Activated CD8-positive, alpha-beta memory T cell treated with anti-CD3 and anti-CD28 coated beads for 36 hours (primary cell): ENCODE data around the gene POU6F1. TPM values are rescaled to one million over a fixed set of nuclear protein-coding genes. Genes with fewer than 3 reads are reported as not detected.

Experiments used
- CTCF ChIA-PET: fragments of 350-600 bp; sonication (Branson Sonifier 250); formaldehyde crosslinking; loops from one replicate; lab custom pipeline; 2021; ENCODE audit warnings: antibody characterized with exemption; lab: Charles Lee
- POLR2A ChIA-PET: fragments of 350-600 bp; sonication (Branson Sonifier 250); formaldehyde crosslinking; loops from one replicate; lab custom pipeline; 2021; ENCODE audit warnings: antibody characterized with exemption; lab: Charles Lee
- total RNA-seq, 2 experiments: library from RNA; stranded (reverse); gene quantifications; one replicate each; pipeline ENCODE4 v1.2.3, GENCODE V29; 2021

Gene POU6F1
- total RNA-seq, 2 experiments from 2014 or later: 6.9 to 9.9 TPM

GRCh38 chr12:51208016-51208660 is 9.7 kb downstream of the POU6F1 start:
- POLR2A ChIA-PET: no interaction called here
- CTCF ChIA-PET: no interaction called here

- CTCF ChIA-PET: interaction anchor here (0.6 kb wide), 1 partner anchor 375 kb away, joined by 4 read pairs; no protein-coding TSS in a partner anchor
Measured at GRCh38 chr12:51205350-51205749, 12.5 kb downstream of the POU6F1 start.

GRCh38 chr12:51202718-51203117 is 15.1 kb downstream of the POU6F1 start:
- ChIA-PET POLR2A (no interaction called here), CTCF (no interaction called here)

More at GRCh38 chr12:51205350-51205749, 12.5 kb downstream of the POU6F1 start:
- POLR2A ChIA-PET: interaction anchor here (0.6 to 1.0 kb wide), 2 partner anchors 13 to 122 kb away, joined by 3 to 8 read pairs; partner anchors contain the start of gene POU6F1

- POLR2A ChIA-PET: interaction anchor here (0.6 kb wide), 1 partner anchor 12 kb away, joined by 9 read pairs; no protein-coding TSS in a partner anchor
- CTCF ChIA-PET: no interaction called here
Measured at GRCh38 chr12:51200806-51201205, 17.1 kb downstream of the POU6F1 start.

- ChIA-PET POLR2A (interaction anchor here (0.6 kb wide), 1 partner anchor 13 kb away, joined by 9 read pairs; no protein-coding TSS in a partner anchor), CTCF (no interaction called here)
Measured at GRCh38 chr12:51200156-51200555, 17.7 kb downstream of the POU6F1 start.

- ChIA-PET POLR2A (no interaction called here), CTCF (no interaction called here)
Measured at GRCh38 chr12:51199366-51199945, 18.4 kb downstream of the POU6F1 start.

- ChIA-PET POLR2A (no interaction called here), CTCF (no interaction called here)
Measured at GRCh38 chr12:51198568-51199365, 19.1 kb downstream of the POU6F1 start.

GRCh38 chr12:51197736-51198567 is 19.9 kb downstream of the POU6F1 start:
- CTCF ChIA-PET: no interaction called here
- POLR2A ChIA-PET: no interaction called here

GRCh38 chr12:51196547-51196946 is 21.3 kb downstream of the POU6F1 start:
- ChIA-PET CTCF (no interaction called here), POLR2A (no interaction called here)

- CTCF ChIA-PET: interaction anchor here (0.6 kb wide), 1 partner anchor 53 kb away, joined by 3 read pairs; no protein-coding TSS in a partner anchor
Measured at GRCh38 chr12:51195841-51196240, 22.0 kb downstream of the POU6F1 start.

GRCh38 chr12:51192284-51192671 is 25.6 kb downstream of the POU6F1 start:
- POLR2A ChIA-PET: no interaction called here
- CTCF ChIA-PET: no interaction called here

More at GRCh38 chr12:51195841-51196240, 22.0 kb downstream of the POU6F1 start:
- POLR2A ChIA-PET: no interaction called here

GRCh38 chr12:51191516-51192283 is 26.2 kb downstream of the POU6F1 start:
- CTCF ChIA-PET: no interaction called here
- POLR2A ChIA-PET: no interaction called here

- CTCF ChIA-PET: no interaction called here
- POLR2A ChIA-PET: no interaction called here
Measured at GRCh38 chr12:51190820-51191219, 27.0 kb downstream of the POU6F1 start.

- ChIA-PET POLR2A (no interaction called here), CTCF (no interaction called here)
Measured at GRCh38 chr12:51189790-51190355, 28.0 kb downstream of the POU6F1 start.

- CTCF ChIA-PET: no interaction called here
Measured at GRCh38 chr12:51188359-51189051, 29.4 kb downstream of the POU6F1 start.

GRCh38 chr12:51187370-51187987 is 30.4 kb downstream of the POU6F1 start:
- ChIA-PET CTCF (no interaction called here), POLR2A (interaction anchor here (0.5 kb wide), 1 partner anchor 111 kb away, joined by 5 read pairs; no protein-coding TSS in a partner anchor)

More at GRCh38 chr12:51188359-51189051, 29.4 kb downstream of the POU6F1 start:
- POLR2A ChIA-PET: interaction anchor here (0.5 kb wide), 1 partner anchor 112 kb away, joined by 5 read pairs; no protein-coding TSS in a partner anchor

- POLR2A ChIA-PET: no interaction called here
- CTCF ChIA-PET: no interaction called here
Measured at GRCh38 chr12:51186465-51187085, 31.3 kb downstream of the POU6F1 start.
